HL-60 (cell line): ENCODE results near the gene GFOD1.

Source experiments
- CTCF ChIP-seq: IDR thresholded peaks from one replicate; pipeline ENCODE4 v1.5.1; 2011; ENCODE audit warnings: low read length, control low read depth, inconsistent platforms; ENCODE audit not compliant: insufficient read depth
- GABPA ChIP-seq: IDR thresholded peaks from 2 replicates; pipeline ENCODE4 v1.6.1; 2012; ENCODE audit warnings: low read depth
- POLR2AphosphoS5 ChIP-seq: IDR thresholded peaks from 2 replicates; pipeline ENCODE4 v1.6.1; 2012; ENCODE audit warnings: low read depth
- REST ChIP-seq: IDR thresholded peaks from 2 replicates; pipeline ENCODE4 v1.6.1; 2012; ENCODE audit warnings: low read depth; ENCODE audit not compliant: insufficient replicate concordance

- no peak for TF ChIP-seq CTCF
- no peak for TF ChIP-seq REST
- no peak for TF ChIP-seq POLR2AphosphoS5
- no peak for TF ChIP-seq GABPA
Observed at GRCh38 chr6:13402711-13403110, 84.7 kb downstream of the GFOD1 start.
